Measurements from ENCODE around the gene UBASH3A.

Gene UBASH3A

DNA sequence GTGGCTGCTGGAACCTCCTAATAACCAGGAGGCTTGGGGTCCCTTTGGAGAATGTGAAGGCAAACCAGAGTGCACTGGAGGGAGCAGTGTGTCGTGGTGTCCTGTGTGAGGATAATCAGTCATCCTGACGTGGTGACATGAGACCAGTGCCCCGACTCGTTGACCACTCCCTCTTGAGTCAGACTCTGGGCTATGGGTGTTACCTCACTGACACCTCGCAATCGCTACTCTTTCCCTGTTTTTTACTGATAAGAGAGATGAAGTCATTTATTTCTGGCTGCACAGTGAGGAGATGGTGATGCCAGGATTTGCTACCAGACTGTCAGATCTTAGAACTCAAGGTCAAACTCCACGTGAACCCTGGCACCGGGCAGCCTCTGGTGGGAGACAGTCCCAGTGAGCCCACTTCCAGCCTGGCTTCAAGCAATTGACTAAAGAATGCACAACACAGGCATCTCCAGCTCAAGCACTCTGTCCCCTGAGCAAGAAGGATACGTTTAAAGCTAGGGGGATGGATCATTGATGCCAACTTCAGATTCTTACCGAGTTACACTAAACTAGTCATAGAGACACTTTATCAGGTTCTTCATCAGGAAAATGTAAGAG is 30.3 kb downstream of the UBASH3A start:
- H3K4me3 ChIP-seq (ENCODE audit: low read depth, low read length): no peak overlapping the region
- in situ Hi-C loops (cut with HindIII; ENCODE audit: low sequenced_read_pairs): no loop called here
- DNase-seq (ENCODE audit: low read depth, low spot score): no peak
- TF ChIP-seq, protein P1, sequence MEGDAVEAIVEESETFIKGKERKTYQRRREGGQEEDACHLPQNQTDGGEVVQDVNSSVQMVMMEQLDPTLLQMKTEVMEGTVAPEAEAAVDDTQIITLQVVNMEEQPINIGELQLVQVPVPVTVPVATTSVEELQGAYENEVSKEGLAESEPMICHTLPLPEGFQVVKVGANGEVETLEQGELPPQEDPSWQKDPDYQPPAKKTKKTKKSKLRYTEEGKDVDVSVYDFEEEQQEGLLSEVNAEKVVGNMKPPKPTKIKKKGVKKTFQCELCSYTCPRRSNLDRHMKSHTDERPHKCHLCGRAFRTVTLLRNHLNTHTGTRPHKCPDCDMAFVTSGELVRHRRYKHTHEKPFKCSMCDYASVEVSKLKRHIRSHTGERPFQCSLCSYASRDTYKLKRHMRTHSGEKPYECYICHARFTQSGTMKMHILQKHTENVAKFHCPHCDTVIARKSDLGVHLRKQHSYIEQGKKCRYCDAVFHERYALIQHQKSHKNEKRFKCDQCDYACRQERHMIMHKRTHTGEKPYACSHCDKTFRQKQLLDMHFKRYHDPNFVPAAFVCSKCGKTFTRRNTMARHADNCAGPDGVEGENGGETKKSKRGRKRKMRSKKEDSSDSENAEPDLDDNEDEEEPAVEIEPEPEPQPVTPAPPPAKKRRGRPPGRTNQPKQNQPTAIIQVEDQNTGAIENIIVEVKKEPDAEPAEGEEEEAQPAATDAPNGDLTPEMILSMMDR (IDR thresholded peaks at IDR 0.05; ENCODE audit: low read depth, low read length): no peak

DNA sequence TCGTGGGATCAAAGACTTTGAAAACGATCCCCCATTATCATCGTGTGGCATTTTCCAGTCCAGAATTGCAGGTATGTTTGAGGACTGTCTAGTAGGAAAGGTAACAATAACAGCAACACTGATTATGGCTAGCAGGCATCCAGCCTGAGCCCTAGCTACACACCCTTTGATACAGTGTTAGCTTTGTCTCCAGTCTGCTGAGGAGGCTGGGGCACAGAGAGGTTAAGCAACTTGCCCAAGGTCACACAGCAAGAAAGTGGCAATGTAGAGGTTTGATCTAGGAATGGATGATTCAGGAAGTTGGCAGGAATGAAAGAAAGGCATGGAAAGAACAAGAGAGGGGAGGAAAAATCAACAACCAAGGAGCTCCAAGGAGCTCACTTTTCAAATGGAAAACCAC is 31.2 kb downstream of the UBASH3A start:
- TF ChIP-seq, protein P1 (IDR thresholded peaks at IDR 0.05; ENCODE audit: low read depth, low read length): no peak
- no peak for DNase-seq (ENCODE audit: low read depth, low spot score)
- H3K4me3 ChIP-seq (ENCODE audit: low read depth, low read length): no peak overlapping the region
- in situ Hi-C loops (cut with HindIII; ENCODE audit: low sequenced_read_pairs): no loop called here

GRCh38 chr21:42435401-42435800 is 31.7 kb downstream of the UBASH3A start:
- in situ Hi-C loops (cut with HindIII; ENCODE audit: low sequenced_read_pairs): no loop called here
- TF ChIP-seq, protein P1 (IDR thresholded peaks at IDR 0.05; ENCODE audit: low read depth, low read length): no peak
- no peak for DNase-seq (ENCODE audit: low read depth, low spot score)
- H3K4me3 ChIP-seq (ENCODE audit: low read depth, low read length): no peak overlapping the region

- DNase-seq (ENCODE audit: low read depth, low spot score): no peak
- in situ Hi-C loops (cut with HindIII; ENCODE audit: low sequenced_read_pairs): no loop called here
- H3K4me3 ChIP-seq (ENCODE audit: low read depth, low read length): no peak overlapping the region
- TF ChIP-seq, protein P1 (IDR thresholded peaks at IDR 0.05; ENCODE audit: low read depth, low read length): no peak
These were observed 32.1 kb downstream of the UBASH3A start for GRCh38 chr21:42435833-42436232.

GRCh38 chr21:42436914-42437313 is 33.2 kb downstream of the UBASH3A start:
- TF ChIP-seq, protein P1 (IDR thresholded peaks at IDR 0.05; ENCODE audit: low read depth, low read length): no peak
- H3K4me3 ChIP-seq (ENCODE audit: low read depth, low read length): no peak overlapping the region
- in situ Hi-C loops (cut with HindIII; ENCODE audit: low sequenced_read_pairs): no loop called here
- DNase-seq (ENCODE audit: low read depth, low spot score): no peak

DNA sequence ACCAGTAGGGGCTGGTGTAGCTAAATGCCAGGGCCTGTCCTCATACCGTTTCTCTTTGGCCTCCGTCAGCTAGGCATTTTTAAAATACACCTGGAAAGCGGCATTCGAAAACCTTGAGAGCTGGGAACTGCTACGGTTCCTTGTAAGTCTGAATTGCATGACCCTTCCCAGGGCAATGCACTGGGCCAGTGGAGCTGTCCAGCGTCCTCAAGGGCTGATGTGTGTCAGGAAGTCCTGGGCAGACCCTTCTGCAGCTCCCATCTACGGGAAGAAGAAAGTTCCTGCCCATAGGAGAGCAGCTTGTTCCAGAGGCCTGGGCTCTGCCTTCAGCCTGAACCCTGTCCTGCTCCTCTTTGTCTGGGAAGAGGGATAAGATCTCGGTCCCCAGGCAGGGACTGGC is 34.1 kb downstream of the UBASH3A start:
- no peak for DNase-seq (ENCODE audit: low read depth, low spot score)
- in situ Hi-C loops (cut with HindIII; ENCODE audit: low sequenced_read_pairs): no loop called here
- TF ChIP-seq, protein P1 (IDR thresholded peaks at IDR 0.05; ENCODE audit: low read depth, low read length): no peak
- no peak overlapping the region for H3K4me3 ChIP-seq (ENCODE audit: low read depth, low read length)

All from astrocyte of the spinal cord (primary cell).